HG03196 (cell line): ENCODE results near the gene GPR139.

ENCODE experiments used
- ATAC-seq: cut with Tn5 transposase; IDR thresholded peaks from one replicate; pipeline ENCODE4 v1.9.1; 2021; ENCODE audit not compliant: unreplicated experiment

Gene GPR139

DNA sequence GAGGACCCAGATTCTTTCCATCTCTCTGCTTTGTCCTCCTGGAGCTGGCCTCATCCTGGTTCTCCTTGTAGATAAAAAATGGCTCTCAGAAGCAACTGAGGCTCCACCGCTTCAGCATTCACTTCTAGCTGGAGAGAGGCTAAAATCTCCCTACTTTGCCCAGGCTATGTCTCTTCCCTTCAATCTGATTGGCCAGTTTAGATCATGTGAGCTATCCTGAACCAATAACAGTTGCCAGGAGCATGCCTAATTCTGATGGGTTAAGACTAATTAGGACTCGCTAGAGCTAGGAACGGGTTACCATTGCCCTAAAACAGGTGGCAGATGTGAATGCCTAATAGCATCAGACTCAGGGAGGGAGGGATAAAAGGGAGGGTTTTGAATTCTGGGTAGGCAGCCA lies 89.6 kb downstream of the GPR139 start:
- ATAC-seq: no peak
